Ascending aorta (tissue), 2 donors: ENCODE measurements around the gene INPP5A. TPM values are rescaled to one million over a fixed set of nuclear protein-coding genes. Genes with fewer than 3 reads are reported as not detected.
A peak's percentile ranks its signal among the peaks of the same experiment; 100 is the strongest.
"Not testable (repeated sequence)": the region's sequence is repeated elsewhere in the genome, so short reads cannot be mapped to it uniquely, and the experiment has no call there.

Source experiments
- DNase-seq, 2 donors: peaks; one replicate each; pipeline ENCODE4 v3.0.0-alpha.2; 2019; ENCODE audit warnings: low spot score in 2 of 2
- H3K27ac ChIP-seq, 2 donors: fragments of 200-600 bp; sonication (generic); one replicate each; pipeline ENCODE4 v1.5.1; 2016 to 2017; ENCODE audit warnings: mild to moderate bottlenecking in 1 of 2
- H3K27me3 ChIP-seq: fragments of 200-600 bp; sonication (generic); one replicate; pipeline ENCODE4 v1.5.1; 2017
- H3K36me3 ChIP-seq, 2 donors: fragments of 200-600 bp; sonication (generic); one replicate each; pipeline ENCODE4 v1.5.1; 2016
- H3K4me1 ChIP-seq, 2 donors: fragments of 200-600 bp; sonication (generic); one replicate each; pipeline ENCODE4 v1.5.1; 2016 to 2017; ENCODE audit warnings: mild to moderate bottlenecking in 1 of 2
- H3K4me3 ChIP-seq, 2 donors: fragments of 200-600 bp; sonication (generic); one replicate each; pipeline ENCODE4 v1.5.1; 2016 to 2017; ENCODE audit warnings: mild to moderate bottlenecking in 1 of 2
- H3K9me3 ChIP-seq, 2 donors: fragments of 200-600 bp; sonication (generic); one replicate each; pipeline ENCODE4 v1.5.1; 2016
- CTCF ChIP-seq, 3 experiments: fragments of 200-600 bp in 2 of 3; fragments of 450-650 bp in 1 of 3; sonication (generic) in 2 of 3; IDR thresholded peaks; one replicate each; pipeline ENCODE4 v1.5.1; 2016 to 2019; ENCODE audit warnings: antibody characterized with exemption in 3 of 3, mild to moderate bottlenecking in 1 of 3, moderate library complexity in 1 of 3
- intact Hi-C: fragments of 100-400 bp; cut with DNase I; formaldehyde crosslinking; loops from one replicate; pipeline ENCODE4 v1.15.1; 2023
- total RNA-seq: library from RNA; depleted of rRNA; stranded (reverse); fragments of >200 nt; gene quantifications from one replicate; pipeline ENCODE4 v1.1.0, GENCODE V29; 2016

Gene INPP5A
- total RNA-seq, 1 donor from 2014 or later = 81.2 TPM

- TF ChIP-seq CTCF (IDR thresholded peaks at IDR 0.05) = no peak
- H3K9me3 ChIP-seq = no peaks in the 10 kb centered on the region
- no peak overlapping the region for H3K27ac ChIP-seq
- DNase-seq = peak in 1 of 2 donors; percentile 53
- no peak overlapping the region for H3K4me3 ChIP-seq
- no peaks in the 10 kb centered on the region for H3K4me1 ChIP-seq
- no peaks in the 10 kb centered on the region for H3K27me3 ChIP-seq
- H3K36me3 ChIP-seq = no peaks in the 10 kb centered on the region
- intact Hi-C loops = no loop called here
Measured at GRCh38 chr10:132671228-132672154, 133.9 kb downstream of the INPP5A start.

GRCh38 chr10:132673746-132674145 is 136.2 kb downstream of the INPP5A start:
- DNase-seq, H3K4me3 ChIP-seq, H3K9me3 ChIP-seq, H3K27me3 ChIP-seq, H3K36me3 ChIP-seq, intact Hi-C loops, H3K27ac ChIP-seq, H3K4me1 ChIP-seq: not testable (repeated sequence)

- H3K36me3 ChIP-seq = no peaks in the 10 kb centered on the region
- no peak overlapping the region for H3K27ac ChIP-seq
- H3K4me3 ChIP-seq = no peak overlapping the region
- no peaks in the 10 kb centered on the region for H3K27me3 ChIP-seq
- no peaks in the 10 kb centered on the region for H3K9me3 ChIP-seq
- DNase-seq = peak in 1 of 2 donors; percentile 52
- H3K4me1 ChIP-seq = no peaks in the 10 kb centered on the region
- intact Hi-C loops = no loop called here
- no peak for TF ChIP-seq CTCF (IDR thresholded peaks at IDR 0.05)
Measured at GRCh38 chr10:132674311-132674710, 136.7 kb downstream of the INPP5A start.

- Histone ChIP-seq H3K27me3 (no peaks in the 10 kb centered on the region), H3K27ac (no peak overlapping the region), H3K9me3 (no peaks in the 10 kb centered on the region), H3K4me3 (no peak overlapping the region), H3K36me3 (no peaks in the 10 kb centered on the region), H3K4me1 (no peaks in the 10 kb centered on the region)
- TF ChIP-seq CTCF (IDR thresholded peaks at IDR 0.05) = no peak
- intact Hi-C loops = no loop called here
- DNase-seq = peak in 1 of 2 donors; percentile 45
Measured at GRCh38 chr10:132675031-132675740, 137.6 kb downstream of the INPP5A start.

GRCh38 chr10:132676193-132676891 is 138.8 kb downstream of the INPP5A start:
- DNase-seq = peak in 1 of 2 donors; percentile 51
- intact Hi-C loops = no loop called here
- no peak for TF ChIP-seq CTCF (IDR thresholded peaks at IDR 0.05)
- Histone ChIP-seq H3K36me3 (no peaks in the 10 kb centered on the region), H3K27me3 (no peaks in the 10 kb centered on the region), H3K27ac (no peak overlapping the region), H3K4me3 (no peak overlapping the region), H3K4me1 (no peaks in the 10 kb centered on the region), H3K9me3 (no peaks in the 10 kb centered on the region)
